ENCODE data around the gene ZFYVE16. TPM values are rescaled to one million over a fixed set of nuclear protein-coding genes. Genes with fewer than 3 reads are reported as not detected.

ZFYVE16 gene
- total RNA-seq, 1 experiment from 2014 or later, result 50.2 TPM

GRCh38 chr5:80453366-80453765 lies 45.5 kb downstream of the ZFYVE16 start:
- no peak overlapping the region for H3K4me3 Mint-ChIP-seq (ENCODE audit: unreplicated experiment)
- no peaks in the 10 kb centered on the region for H3K4me1 Mint-ChIP-seq (ENCODE audit: low read depth, unreplicated experiment)
- Histone ChIP-seq H3K9me3 (no peaks in the 10 kb centered on the region), H3K4me1 (no peaks in the 10 kb centered on the region), H3K4me3 (ENCODE audit: low read depth, low read length) (no peak overlapping the region), H3K36me3 (ENCODE audit: control insufficient read depth, insufficient read depth, low read length) (no peaks in the 10 kb centered on the region), H3K27me3 (replicated peaks; ENCODE audit: control insufficient read depth, insufficient read depth, low read length) (no peaks in the 10 kb centered on the region)
- DNase-seq, result no peak
- BruUV-seq (replicated peaks), result no TSS peak
- no peak overlapping the region for H3K27ac Mint-ChIP-seq (ENCODE audit: unreplicated experiment)
- TF ChIP-seq CTCF (IDR thresholded peaks at IDR 0.05; ENCODE audit: insufficient read depth in 1 of 2, low read depth in 1 of 2, low read length in 1 of 2, severe bottlenecking in 1 of 2, unreplicated experiment in 1 of 2), result no peak
- ChIA-PET POLR2A (no interaction called here), CTCF (interaction anchor here (0.6 kb wide), 1 partner anchor 1254 kb away, joined by 3 read pairs; no protein-coding TSS in a partner anchor)
- peaks cover 49% of the 10 kb centered on the region for H3K36me3 Mint-ChIP-seq (ENCODE audit: insufficient read depth, unreplicated experiment)
- H3K27me3 Mint-ChIP-seq (ENCODE audit: insufficient read depth, unreplicated experiment), result no peaks in the 10 kb centered on the region
- no peaks in the 10 kb centered on the region for H3K9me3 Mint-ChIP-seq (ENCODE audit: unreplicated experiment)
- intact Hi-C loops (cut with micrococcal nuclease; ENCODE audit: unreplicated experiment), result no loop called here

GRCh38 chr5:80463269-80463668 lies 55.4 kb downstream of the ZFYVE16 start:
- H3K4me3 Mint-ChIP-seq (ENCODE audit: unreplicated experiment), result no peak overlapping the region
- H3K27me3 ChIP-seq (replicated peaks; ENCODE audit: control insufficient read depth, insufficient read depth, low read length), result no peaks in the 10 kb centered on the region
- intact Hi-C loops (cut with micrococcal nuclease; ENCODE audit: unreplicated experiment), result no loop called here
- no TSS peak for BruUV-seq (replicated peaks)
- DNase-seq, result no peak
- no peak overlapping the region for H3K4me3 ChIP-seq (ENCODE audit: low read depth, low read length)
- H3K9me3 ChIP-seq, result peaks cover 7% of the 10 kb centered on the region; the same call in 1 of the 2 replicates
- ChIA-PET CTCF (no interaction called here), POLR2A (no interaction called here)
- no peaks in the 10 kb centered on the region for H3K4me1 Mint-ChIP-seq (ENCODE audit: low read depth, unreplicated experiment)
- no peak for TF ChIP-seq CTCF (IDR thresholded peaks at IDR 0.05; ENCODE audit: insufficient read depth in 1 of 2, low read depth in 1 of 2, low read length in 1 of 2, severe bottlenecking in 1 of 2, unreplicated experiment in 1 of 2)
- H3K4me1 ChIP-seq, result no peaks in the 10 kb centered on the region
- H3K9me3 Mint-ChIP-seq (ENCODE audit: unreplicated experiment), result peaks cover 19% of the 10 kb centered on the region
- peaks cover 4% of the 10 kb centered on the region for H3K36me3 ChIP-seq (ENCODE audit: control insufficient read depth, insufficient read depth, low read length)
- H3K27me3 Mint-ChIP-seq (ENCODE audit: insufficient read depth, unreplicated experiment), result no peaks in the 10 kb centered on the region
- H3K36me3 Mint-ChIP-seq (ENCODE audit: insufficient read depth, unreplicated experiment), result peaks cover 78% of the 10 kb centered on the region
- H3K27ac Mint-ChIP-seq (ENCODE audit: unreplicated experiment), result no peak overlapping the region

- TF ChIP-seq CTCF (IDR thresholded peaks at IDR 0.05; ENCODE audit: insufficient read depth in 1 of 2, low read depth in 1 of 2, low read length in 1 of 2, severe bottlenecking in 1 of 2, unreplicated experiment in 1 of 2), result no peak
- DNase-seq, result no peak
- ChIA-PET CTCF (interaction anchor here (1.1 kb wide), 1 partner anchor 121 kb away, joined by 3 read pairs; no protein-coding TSS in a partner anchor), POLR2A (no interaction called here)
- H3K27me3 Mint-ChIP-seq (ENCODE audit: insufficient read depth, unreplicated experiment), result no peaks in the 10 kb centered on the region
- BruUV-seq (replicated peaks), result no TSS peak
- H3K4me3 Mint-ChIP-seq (ENCODE audit: unreplicated experiment), result no peak overlapping the region
- Histone ChIP-seq H3K27me3 (replicated peaks; ENCODE audit: control insufficient read depth, insufficient read depth, low read length) (no peaks in the 10 kb centered on the region), H3K4me3 (ENCODE audit: low read depth, low read length) (no peak overlapping the region), H3K4me1 (no peaks in the 10 kb centered on the region), H3K36me3 (ENCODE audit: control insufficient read depth, insufficient read depth, low read length) (peaks cover 5% of the 10 kb centered on the region), H3K9me3 (peaks cover 7% of the 10 kb centered on the region; the same call in 1 of the 2 replicates)
- H3K36me3 Mint-ChIP-seq (ENCODE audit: insufficient read depth, unreplicated experiment), result peaks cover 74% of the 10 kb centered on the region
- intact Hi-C loops (cut with micrococcal nuclease; ENCODE audit: unreplicated experiment), result no loop called here
- no peaks in the 10 kb centered on the region for H3K4me1 Mint-ChIP-seq (ENCODE audit: low read depth, unreplicated experiment)
- H3K27ac Mint-ChIP-seq (ENCODE audit: unreplicated experiment), result no peak overlapping the region
- H3K9me3 Mint-ChIP-seq (ENCODE audit: unreplicated experiment), result peaks cover 31% of the 10 kb centered on the region
These were observed 59.0 kb downstream of the ZFYVE16 start for GRCh38 chr5:80466669-80467485.
